ENCODE data around the gene APBB1IP. TPM values are rescaled to one million over a fixed set of nuclear protein-coding genes. Genes with fewer than 3 reads are reported as not detected.
"Not testable (repeated sequence)": the region's sequence is repeated elsewhere in the genome, so short reads cannot be mapped to it uniquely, and the experiment has no call there.

The APBB1IP gene
- total RNA-seq, 4 donors from 2014 or later = 0.34 to 3.0 (median 2.3) TPM

DNA sequence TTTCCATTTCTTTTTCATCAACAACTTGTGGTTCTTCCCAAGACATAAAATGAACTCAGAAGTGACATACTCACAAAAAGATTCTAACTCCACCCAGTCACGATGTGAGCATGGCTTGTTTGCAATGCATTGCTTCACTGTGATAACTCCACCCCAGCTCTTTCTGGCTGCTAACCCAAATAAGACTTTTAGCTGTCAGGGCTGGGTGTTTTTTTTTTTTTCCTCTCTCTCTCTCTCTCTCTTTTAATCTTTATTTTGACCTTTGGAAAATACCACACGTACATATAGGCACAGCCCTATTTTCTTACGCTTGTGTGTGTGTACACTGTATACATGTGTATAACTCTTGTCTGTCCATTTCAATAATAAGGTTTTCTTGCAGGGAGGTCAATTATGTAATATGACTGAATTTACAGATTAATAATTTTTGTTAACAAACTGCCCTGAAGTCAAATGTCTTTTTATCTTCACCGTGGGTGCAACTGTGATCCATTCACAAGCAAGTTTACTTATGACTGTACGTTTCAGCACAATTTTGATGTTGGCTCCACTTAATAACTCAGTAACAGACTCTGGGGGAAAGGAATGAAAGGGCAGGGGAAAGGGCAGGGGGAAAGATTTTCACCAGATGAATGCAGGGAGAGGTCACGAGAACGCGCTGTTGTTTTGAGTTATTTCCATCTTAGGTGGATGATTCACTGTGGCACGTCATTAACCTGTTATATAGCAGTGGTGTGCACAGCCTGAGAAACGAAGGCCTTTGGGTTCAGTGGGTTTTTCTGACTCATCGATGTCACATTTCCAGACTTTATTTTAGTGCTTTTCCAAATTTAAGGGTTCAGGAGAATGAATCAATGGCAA lies 49.1 kb downstream of the APBB1IP start:
- H3K4me3 ChIP-seq (ENCODE audit: low read depth, poor library complexity, severe bottlenecking) = no peak overlapping the region
- intact Hi-C loops (cut with DNase I; ENCODE audit: low total_unique reads) = no loop called here
- peak in 1 of 2 donors; percentile 55 for DNase-seq (ENCODE audit: low spot score in 2 of 2)
- 29 to 35% methylated on average over 11 of the region's 11 CpGs for WGBS, 2 donors
- no peak for TF ChIP-seq POLR2A (IDR thresholded peaks at IDR 0.05)
- TF ChIP-seq, protein P1, sequence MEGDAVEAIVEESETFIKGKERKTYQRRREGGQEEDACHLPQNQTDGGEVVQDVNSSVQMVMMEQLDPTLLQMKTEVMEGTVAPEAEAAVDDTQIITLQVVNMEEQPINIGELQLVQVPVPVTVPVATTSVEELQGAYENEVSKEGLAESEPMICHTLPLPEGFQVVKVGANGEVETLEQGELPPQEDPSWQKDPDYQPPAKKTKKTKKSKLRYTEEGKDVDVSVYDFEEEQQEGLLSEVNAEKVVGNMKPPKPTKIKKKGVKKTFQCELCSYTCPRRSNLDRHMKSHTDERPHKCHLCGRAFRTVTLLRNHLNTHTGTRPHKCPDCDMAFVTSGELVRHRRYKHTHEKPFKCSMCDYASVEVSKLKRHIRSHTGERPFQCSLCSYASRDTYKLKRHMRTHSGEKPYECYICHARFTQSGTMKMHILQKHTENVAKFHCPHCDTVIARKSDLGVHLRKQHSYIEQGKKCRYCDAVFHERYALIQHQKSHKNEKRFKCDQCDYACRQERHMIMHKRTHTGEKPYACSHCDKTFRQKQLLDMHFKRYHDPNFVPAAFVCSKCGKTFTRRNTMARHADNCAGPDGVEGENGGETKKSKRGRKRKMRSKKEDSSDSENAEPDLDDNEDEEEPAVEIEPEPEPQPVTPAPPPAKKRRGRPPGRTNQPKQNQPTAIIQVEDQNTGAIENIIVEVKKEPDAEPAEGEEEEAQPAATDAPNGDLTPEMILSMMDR (IDR thresholded peaks at IDR 0.05) = no peak

DNA sequence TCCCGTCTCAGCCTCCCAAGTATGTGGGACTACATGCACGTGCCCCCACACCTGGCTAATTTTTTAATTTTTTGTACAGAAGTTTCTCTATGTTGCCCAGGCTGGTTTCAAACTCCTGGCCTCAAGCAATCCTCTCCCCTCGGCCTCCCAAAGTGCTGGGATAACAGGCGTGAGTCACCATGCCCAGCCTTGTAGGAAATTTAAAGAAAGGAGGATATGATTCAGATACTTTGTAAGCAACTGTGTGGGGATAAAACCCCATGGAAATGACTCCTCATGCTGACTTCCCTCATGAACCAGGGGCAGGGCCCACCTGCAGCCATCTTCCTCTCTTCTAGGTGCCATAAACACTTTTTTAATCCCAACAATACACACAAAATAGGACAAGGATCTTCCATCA lies 50.2 kb downstream of the APBB1IP start:
- DNase-seq (ENCODE audit: low spot score in 2 of 2) = no peak
- TF ChIP-seq, protein P1 (IDR thresholded peaks at IDR 0.05) = no peak
- no peak for TF ChIP-seq POLR2A (IDR thresholded peaks at IDR 0.05)
- intact Hi-C loops (cut with DNase I; ENCODE audit: low total_unique reads) = no loop called here
- 78 to 85% methylated on average over 4 of the region's 4 CpGs for WGBS, 2 donors
- H3K4me3 ChIP-seq (ENCODE audit: low read depth, poor library complexity, severe bottlenecking) = no peak overlapping the region

DNA sequence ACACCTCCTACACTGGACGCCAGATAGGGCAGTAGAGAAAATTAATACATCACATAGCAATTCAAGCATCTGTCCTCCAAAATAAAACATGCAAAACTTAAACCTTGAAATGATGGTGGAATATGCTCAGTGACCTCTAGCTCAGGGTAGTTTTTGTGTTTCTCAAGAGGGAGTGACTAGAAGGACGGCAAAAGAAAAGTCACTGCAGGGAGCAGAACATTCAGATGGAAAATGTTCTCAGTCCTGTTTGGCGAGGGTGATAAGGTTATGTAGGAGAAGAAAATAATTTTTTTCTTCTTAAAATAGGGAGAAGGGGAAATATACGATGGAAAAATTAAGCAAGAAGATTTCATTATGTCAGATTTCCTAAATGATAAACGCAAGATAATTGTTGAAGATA lies 50.9 kb downstream of the APBB1IP start:
- 78 to 87% methylated on average over 5 of the region's 5 CpGs for WGBS, 2 donors
- no peak for TF ChIP-seq POLR2A (IDR thresholded peaks at IDR 0.05)
- TF ChIP-seq, protein P1 (IDR thresholded peaks at IDR 0.05) = no peak
- DNase-seq (ENCODE audit: low spot score in 2 of 2) = no peak
- intact Hi-C loops (cut with DNase I; ENCODE audit: low total_unique reads) = no loop called here
- no peak overlapping the region for H3K4me3 ChIP-seq (ENCODE audit: low read depth, poor library complexity, severe bottlenecking)

DNA sequence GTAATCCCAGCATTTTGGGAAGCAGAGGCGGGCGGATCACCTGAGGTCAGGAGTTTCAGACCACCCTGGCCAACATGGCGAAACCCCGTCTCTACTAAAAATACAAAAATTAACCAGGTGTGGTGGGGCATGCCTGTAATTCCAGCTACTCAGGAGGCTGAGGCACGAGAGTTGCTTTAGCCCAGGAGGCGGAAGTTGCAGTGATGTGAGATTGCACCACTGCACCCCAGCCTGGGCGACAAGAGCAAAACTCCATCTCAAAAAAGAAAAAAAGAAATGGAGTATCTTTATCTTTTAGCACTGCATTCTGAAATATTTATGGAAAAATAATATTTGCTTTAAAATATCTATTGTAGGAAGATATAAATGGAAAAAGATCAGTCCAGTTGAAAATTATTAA lies 52.2 kb downstream of the APBB1IP start:
- H3K4me3 ChIP-seq (ENCODE audit: low read depth, poor library complexity, severe bottlenecking); intact Hi-C loops (cut with DNase I; ENCODE audit: low total_unique reads); DNase-seq (ENCODE audit: low spot score in 2 of 2): not testable (repeated sequence)
- WGBS, 2 donors = 88 to 93% methylated on average over 7 of the region's 7 CpGs

DNA sequence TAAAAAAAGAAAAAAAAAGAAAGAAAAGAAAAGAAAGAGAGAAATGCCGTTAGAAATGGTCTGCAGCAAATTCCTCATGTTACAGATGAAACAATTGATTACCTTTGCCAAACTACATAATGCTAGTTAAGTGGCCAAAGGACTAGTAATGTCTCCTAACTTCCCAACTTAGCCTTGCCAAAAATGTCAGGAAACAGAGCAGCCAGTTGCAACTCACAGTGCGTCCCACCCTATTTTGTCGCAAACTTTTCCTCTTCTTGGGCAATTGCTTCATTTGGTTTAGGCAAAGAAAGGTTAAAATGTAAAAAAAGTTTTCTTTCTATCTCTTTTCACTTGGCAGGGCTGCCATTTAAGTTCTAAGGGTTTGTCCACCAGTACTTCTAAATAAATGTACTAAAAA lies 53.1 kb downstream of the APBB1IP start:
- whole genome bisulfite sequencing, 2 donors = 71% methylated on average over 3 of the region's 3 CpGs
- no peak for DNase-seq (ENCODE audit: low spot score in 2 of 2)
- no peak for TF ChIP-seq POLR2A (IDR thresholded peaks at IDR 0.05)
- TF ChIP-seq, protein P1 (IDR thresholded peaks at IDR 0.05) = no peak
- H3K4me3 ChIP-seq (ENCODE audit: low read depth, poor library complexity, severe bottlenecking) = no peak overlapping the region
- intact Hi-C loops (cut with DNase I; ENCODE audit: low total_unique reads) = no loop called here

DNA sequence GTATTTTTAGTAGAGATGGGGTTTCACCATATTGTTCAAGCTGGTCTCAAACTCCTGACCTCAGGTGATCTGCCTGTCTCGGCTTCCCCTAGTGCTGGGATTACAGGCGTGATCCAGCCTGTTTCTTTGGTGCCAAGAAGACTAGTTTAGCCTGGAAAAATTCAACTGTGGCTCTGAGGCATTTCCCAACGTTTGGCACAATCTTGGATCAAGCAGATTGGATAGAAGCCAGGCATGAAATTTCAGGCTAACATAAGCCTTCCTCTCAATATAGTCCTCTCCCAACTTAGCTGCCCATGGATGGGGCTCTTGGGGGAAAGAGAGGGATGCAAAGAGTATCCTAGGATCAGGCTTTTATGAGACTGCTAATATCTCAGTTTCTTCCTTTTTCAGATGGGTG lies 53.8 kb downstream of the APBB1IP start:
- intact Hi-C loops (cut with DNase I; ENCODE audit: low total_unique reads) = no loop called here
- WGBS, 2 donors = 15 to 29% methylated on average over 3 of the region's 3 CpGs

DNA sequence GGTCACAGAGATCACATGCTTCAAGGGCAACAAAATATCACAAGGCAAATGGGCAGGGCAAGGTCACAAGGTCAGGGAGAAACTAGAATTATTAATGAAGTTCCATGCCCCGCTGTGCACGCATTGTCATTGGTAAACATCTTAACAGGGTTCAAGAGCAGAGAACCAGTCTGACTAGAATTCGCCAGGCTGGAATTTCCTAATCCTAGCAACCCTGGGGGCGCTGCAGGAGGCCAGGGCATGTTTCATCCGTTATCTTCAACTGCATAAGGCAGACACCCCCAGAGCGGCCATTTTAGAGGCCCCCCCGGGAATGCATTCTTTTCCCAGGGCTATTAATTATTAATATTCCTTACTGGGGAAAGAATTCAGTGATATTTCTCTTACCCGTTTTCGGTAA lies 54.6 kb downstream of the APBB1IP start:
- H3K4me3 ChIP-seq (ENCODE audit: low read depth, poor library complexity, severe bottlenecking); intact Hi-C loops (cut with DNase I; ENCODE audit: low total_unique reads): not testable (repeated sequence)
- WGBS, 2 donors = 66 to 68% methylated on average over 9 of the region's 9 CpGs

More for the DNA sequence above, 53.8 kb downstream of the APBB1IP start:
- no peak for DNase-seq (ENCODE audit: low spot score in 2 of 2)
- H3K4me3 ChIP-seq (ENCODE audit: low read depth, poor library complexity, severe bottlenecking) = no peak overlapping the region
- no peak for TF ChIP-seq POLR2A (IDR thresholded peaks at IDR 0.05)
- TF ChIP-seq, protein P1 (IDR thresholded peaks at IDR 0.05) = no peak

More for the DNA sequence above, 54.6 kb downstream of the APBB1IP start:
- DNase-seq (ENCODE audit: low spot score in 2 of 2) = not testable (repeated sequence)

Data from lower leg skin (tissue), 4 donors.